Measurements from ENCODE around the gene C1orf174. TPM values are rescaled to one million over a fixed set of nuclear protein-coding genes. Genes with fewer than 3 reads are reported as not detected.
A peak's percentile ranks its signal among the peaks of the same experiment; 100 is the strongest.

Gene C1orf174
- 31.3 and 36.5 TPM in 2 replicates for total RNA-seq (ENCODE audit: low replicate concordance)

- peak within 1 kb of the TSS; percentile 100 for H3K27ac Mint-ChIP-seq
These were observed at the start of gene C1orf174 for GRCh38 chr1:3900150-3900968. C1orf174 (minus strand) TSS chr1:3900272; CDS start chr1:3900186, 86 bp downstream.

GRCh38 chr1:3948344-3948743 is 48.3 kb upstream of the C1orf174 start:
- peaks cover 7% of the 10 kb centered on the region for H3K4me1 Mint-ChIP-seq

More at GRCh38 chr1:3900150-3900968, at the start of gene C1orf174:
- Mint-ChIP-seq H3K4me3 (peak within 1 kb of the TSS; percentile 97), H3K36me3 (peaks cover 19% of the 10 kb centered on the region), H3K27me3 (ENCODE audit: insufficient read depth, low read depth) (peaks cover 8% of the 10 kb centered on the region), H3K9me3 (peaks cover 15% of the 10 kb centered on the region), H3K4me1 (peaks cover 26% of the 10 kb centered on the region)
- peaks cover 4% of the 10 kb centered on the region for H3K36me3 ChIP-seq
- peak within 1 kb of the TSS; percentile 83 for H3K4me2 ChIP-seq
- peaks cover 20% of the 10 kb centered on the region for H3K4me1 ChIP-seq
- peaks cover 5% of the 10 kb centered on the region for H3K9me3 ChIP-seq (ENCODE audit: low read depth)
- TF ChIP-seq EZH2phosphoT487 (IDR thresholded peaks at IDR 0.05): no peak
- TF ChIP-seq EZH2 (IDR thresholded peaks at IDR 0.05): no peak
- no peak for TF ChIP-seq CTCF (IDR thresholded peaks at IDR 0.05)
- H3K9ac ChIP-seq: peak within 1 kb of the TSS; percentile 70
- peak within 1 kb of the TSS; percentile 96 for H2AFZ ChIP-seq (replicated peaks)
- peaks cover 45% of the 10 kb centered on the region for H3K79me2 ChIP-seq (ENCODE audit: low read depth)
- H3K27me3 ChIP-seq: no peaks in the 10 kb centered on the region
- H3F3A ChIP-seq (ENCODE audit: low read depth): peaks cover 12% of the 10 kb centered on the region
- peak within 1 kb of the TSS; percentile 79 for H3K4me3 ChIP-seq
- peaks cover 7% of the 10 kb centered on the region for H4K20me1 ChIP-seq (ENCODE audit: low read depth)
- peak; percentile 99 for DNase-seq (ENCODE audit: low spot score)
- H3K27ac ChIP-seq: peak within 1 kb of the TSS; percentile 92

More at GRCh38 chr1:3948344-3948743, 48.3 kb upstream of the C1orf174 start:
- Histone ChIP-seq H3K4me2 (no peak overlapping the region), H3K4me1 (no peaks in the 10 kb centered on the region), H2AFZ (replicated peaks) (no peak overlapping the region), H3K9ac (no peak overlapping the region), H3K4me3 (no peak overlapping the region), H3K79me2 (ENCODE audit: low read depth) (no peaks in the 10 kb centered on the region), H3K9me3 (ENCODE audit: low read depth) (no peaks in the 10 kb centered on the region), H3F3A (ENCODE audit: low read depth) (no peaks in the 10 kb centered on the region), H3K36me3 (no peaks in the 10 kb centered on the region), H3K27me3 (no peaks in the 10 kb centered on the region), H3K27ac (no peak overlapping the region), H4K20me1 (ENCODE audit: low read depth) (no peaks in the 10 kb centered on the region)
- H3K4me3 Mint-ChIP-seq: no peak overlapping the region
- H3K27ac Mint-ChIP-seq: no peak overlapping the region
- H3K9me3 Mint-ChIP-seq: no peaks in the 10 kb centered on the region
- H3K27me3 Mint-ChIP-seq (ENCODE audit: insufficient read depth, low read depth): peaks cover 10% of the 10 kb centered on the region
- TF ChIP-seq EZH2 (IDR thresholded peaks at IDR 0.05) (no peak), EZH2phosphoT487 (IDR thresholded peaks at IDR 0.05) (no peak), CTCF (IDR thresholded peaks at IDR 0.05) (no peak)
- no peaks in the 10 kb centered on the region for H3K36me3 Mint-ChIP-seq
- no peak for DNase-seq (ENCODE audit: low spot score)
